Breast epithelium (tissue), 4 donors: ENCODE data around the gene ANKRD34C. TPM values are rescaled to one million over a fixed set of nuclear protein-coding genes. Genes with fewer than 3 reads are reported as not detected.

Source experiments
- DNase-seq, 2 donors: peaks; one replicate each; pipeline ENCODE4 v3.0.0-alpha.2; 2019; ENCODE audit warnings: low spot score in 2 of 2
- H3K27ac ChIP-seq, 2 donors: fragments of 200-600 bp; sonication (generic) in 1 of 2; one replicate each; pipeline ENCODE4 v1.5.1; 2016 to 2019; ENCODE audit warnings: mild to moderate bottlenecking in 1 of 2
- H3K27me3 ChIP-seq, 2 donors: fragments of 200-600 bp; sonication (generic) in 1 of 2; one replicate each; pipeline versions ENCODE4 v1.5.1 to v1.6.0; 2017 to 2019; ENCODE audit warnings: control low read depth in 1 of 2, mild to moderate bottlenecking in 1 of 2
- H3K36me3 ChIP-seq: fragments of 200-600 bp; one replicate; pipeline ENCODE4 v1.5.1; 2019
- H3K4me1 ChIP-seq, 2 donors: fragments of 200-600 bp; sonication (generic); one replicate each; pipeline ENCODE4 v1.5.1; 2016 to 2019; ENCODE audit warnings: control low read depth in 1 of 2
- H3K4me3 ChIP-seq, 3 donors: fragments of 200-600 bp; sonication (generic); 1 replicate in 2 of 3; 2 replicates in 1 of 3; pipeline ENCODE4 v1.5.1; 2016 to 2019; ENCODE audit warnings: mild to moderate bottlenecking in 3 of 3, moderate library complexity in 2 of 3
- H3K9me3 ChIP-seq, 2 donors: fragments of 200-600 bp; sonication (generic) in 1 of 2; one replicate each; pipeline ENCODE4 v1.5.1; 2016 to 2019; ENCODE audit warnings: control low read depth in 1 of 2
- POLR2A ChIP-seq: fragments of 450-650 bp; IDR thresholded peaks from one replicate; pipeline ENCODE4 v1.6.1; 2016; ENCODE audit warnings: antibody characterized with exemption, mild to moderate bottlenecking, moderate library complexity
- POLR2AphosphoS5 ChIP-seq, 3 donors: sonication (generic); formaldehyde crosslinking; IDR thresholded peaks; one replicate each; pipeline ENCODE4 v1.6.1; 2017; ENCODE audit warnings: antibody characterized with exemption in 3 of 3
- intact Hi-C: fragments of 100-400 bp; cut with DNase I; formaldehyde crosslinking; loops from one replicate; pipeline ENCODE4 v1.15.1; 2023; ENCODE audit warnings: low total_unique reads
- total RNA-seq, 3 donors: library from RNA; depleted of rRNA; stranded (reverse); fragments of >200 nt; gene quantifications; one replicate each; pipeline ENCODE4 v1.1.0, GENCODE V29; 2016
- TF ChIP-seq, protein P1 (sequence below), 3 donors: fragments of 450-650 bp; IDR thresholded peaks; one replicate each; pipeline ENCODE4 v1.5.1; 2016 to 2017; ENCODE audit warnings: antibody characterized with exemption in 3 of 3, mild to moderate bottlenecking in 3 of 3, moderate library complexity in 3 of 3

The ANKRD34C gene
- total RNA-seq, 3 donors from 2014 or later = not detected

DNA sequence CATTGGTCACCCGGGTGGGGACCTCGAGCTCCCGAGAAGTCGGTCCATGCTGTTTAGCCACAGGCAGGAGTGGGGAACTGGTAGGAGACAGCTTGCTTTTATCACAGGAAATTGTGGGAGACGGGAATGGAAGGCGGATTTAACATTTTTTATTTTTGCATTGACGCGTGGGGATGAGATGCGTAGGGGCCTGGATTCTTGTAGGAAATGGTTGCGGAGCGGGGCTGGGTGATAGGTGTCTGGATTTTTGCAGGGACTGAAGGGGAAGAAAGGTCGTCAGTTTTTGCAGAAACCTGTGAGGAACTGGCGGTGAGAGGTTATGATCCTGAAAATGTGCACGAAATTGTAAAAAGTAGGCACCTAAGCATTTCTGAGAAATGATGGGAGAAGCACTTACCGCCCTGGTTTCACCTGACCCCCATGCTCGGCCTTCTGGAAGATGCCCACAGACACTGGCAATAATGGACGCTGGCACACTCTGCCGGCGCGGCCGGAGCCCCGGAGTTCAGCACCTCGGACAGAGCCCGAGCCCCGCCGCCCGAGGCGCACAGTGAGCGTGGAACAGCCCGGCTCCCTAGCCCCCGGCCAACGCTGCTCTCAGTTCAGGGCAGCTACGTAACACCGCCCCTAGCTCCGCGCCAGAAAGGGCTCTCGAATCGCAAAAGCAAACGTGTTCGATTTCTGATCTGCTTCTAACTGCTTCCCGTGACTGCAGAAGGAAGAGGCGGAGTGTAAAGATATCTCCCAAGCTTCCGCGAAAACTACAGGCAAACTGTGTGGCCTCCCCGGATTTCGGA is 928 bp downstream of the ANKRD34C start:
- TF ChIP-seq POLR2A (no peak), POLR2AphosphoS5 (IDR thresholded peaks at IDR 0.05) (no peak)
- TF ChIP-seq, protein P1, sequence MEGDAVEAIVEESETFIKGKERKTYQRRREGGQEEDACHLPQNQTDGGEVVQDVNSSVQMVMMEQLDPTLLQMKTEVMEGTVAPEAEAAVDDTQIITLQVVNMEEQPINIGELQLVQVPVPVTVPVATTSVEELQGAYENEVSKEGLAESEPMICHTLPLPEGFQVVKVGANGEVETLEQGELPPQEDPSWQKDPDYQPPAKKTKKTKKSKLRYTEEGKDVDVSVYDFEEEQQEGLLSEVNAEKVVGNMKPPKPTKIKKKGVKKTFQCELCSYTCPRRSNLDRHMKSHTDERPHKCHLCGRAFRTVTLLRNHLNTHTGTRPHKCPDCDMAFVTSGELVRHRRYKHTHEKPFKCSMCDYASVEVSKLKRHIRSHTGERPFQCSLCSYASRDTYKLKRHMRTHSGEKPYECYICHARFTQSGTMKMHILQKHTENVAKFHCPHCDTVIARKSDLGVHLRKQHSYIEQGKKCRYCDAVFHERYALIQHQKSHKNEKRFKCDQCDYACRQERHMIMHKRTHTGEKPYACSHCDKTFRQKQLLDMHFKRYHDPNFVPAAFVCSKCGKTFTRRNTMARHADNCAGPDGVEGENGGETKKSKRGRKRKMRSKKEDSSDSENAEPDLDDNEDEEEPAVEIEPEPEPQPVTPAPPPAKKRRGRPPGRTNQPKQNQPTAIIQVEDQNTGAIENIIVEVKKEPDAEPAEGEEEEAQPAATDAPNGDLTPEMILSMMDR (IDR thresholded peaks at IDR 0.05) = no peak
- Histone ChIP-seq H3K36me3 (no peaks in the 10 kb centered on the region), H3K27ac (no peak overlapping the region), H3K4me3 (no peak overlapping the region), H3K27me3 (peaks cover 0 to 40% of the 10 kb centered on the region in 2 donors), H3K4me1 (no peaks in the 10 kb centered on the region), H3K9me3 (no peaks in the 10 kb centered on the region)
- no peak for DNase-seq
- intact Hi-C loops = no loop called here

DNA sequence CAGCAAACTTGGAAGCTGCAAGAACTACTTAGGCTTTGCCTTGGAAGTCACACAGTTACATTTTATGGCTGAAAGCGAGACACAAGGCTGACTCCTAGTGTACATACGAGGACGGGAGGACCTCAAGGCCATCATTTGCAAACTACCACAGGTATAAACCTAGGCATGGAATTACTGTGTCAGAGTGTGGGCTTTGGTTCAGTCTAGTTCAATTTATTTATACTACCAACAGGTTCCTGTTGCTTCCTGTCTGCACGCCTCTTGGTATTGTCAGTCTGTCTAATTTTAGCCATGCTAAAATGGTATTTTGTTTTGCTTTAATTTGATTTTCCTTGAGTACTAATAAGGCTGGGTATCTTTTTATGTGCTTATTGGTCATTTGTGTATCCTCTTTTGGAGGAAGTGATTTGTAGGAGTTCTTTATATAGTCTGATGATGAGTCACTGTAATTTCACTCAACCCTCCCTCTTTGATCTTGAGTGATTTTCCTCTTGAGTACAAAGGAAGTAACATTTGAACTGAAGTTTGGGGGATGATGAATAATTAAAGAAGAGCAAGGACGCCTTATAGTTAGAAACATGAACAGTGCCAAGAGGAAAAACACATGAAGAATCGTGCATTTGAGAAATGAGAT is 8.2 kb downstream of the ANKRD34C start:
- TF ChIP-seq, protein P1 (IDR thresholded peaks at IDR 0.05) = no peak
- TF ChIP-seq POLR2AphosphoS5 (IDR thresholded peaks at IDR 0.05) = no peak
- TF ChIP-seq POLR2A = no peak
- DNase-seq = no peak
- Histone ChIP-seq H3K4me1 (no peaks in the 10 kb centered on the region), H3K27ac (no peak overlapping the region), H3K27me3 (no peaks in the 10 kb centered on the region), H3K36me3 (no peaks in the 10 kb centered on the region), H3K9me3 (no peaks in the 10 kb centered on the region), H3K4me3 (no peak overlapping the region)
- intact Hi-C loops = no loop called here

DNA sequence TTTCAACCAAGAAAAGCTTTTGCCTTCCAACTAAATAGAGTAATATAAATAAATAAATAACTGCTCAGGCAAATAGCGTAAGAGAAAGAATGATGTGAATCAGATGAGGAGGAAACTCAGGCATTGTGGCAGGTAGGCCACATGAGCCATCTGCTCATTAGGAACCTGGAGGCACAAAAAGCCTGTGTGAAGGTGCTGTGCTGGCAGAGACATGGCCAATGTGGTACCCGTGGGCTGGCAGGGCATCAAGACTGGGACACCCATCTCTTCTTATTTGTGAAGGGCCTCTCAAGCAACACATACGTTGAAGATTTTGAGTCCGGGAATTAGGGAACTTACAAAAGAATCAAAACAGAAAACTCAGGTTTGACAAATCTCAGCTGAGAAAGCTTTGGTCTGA is 9.5 kb downstream of the ANKRD34C start:
- H3K36me3 ChIP-seq = no peaks in the 10 kb centered on the region
- no peaks in the 10 kb centered on the region for H3K27me3 ChIP-seq
- H3K9me3 ChIP-seq = no peaks in the 10 kb centered on the region
- no peak overlapping the region for H3K4me3 ChIP-seq
- H3K27ac ChIP-seq = no peak overlapping the region
- no peak for DNase-seq
- intact Hi-C loops = no loop called here
- no peaks in the 10 kb centered on the region for H3K4me1 ChIP-seq
- TF ChIP-seq POLR2AphosphoS5 (IDR thresholded peaks at IDR 0.05) (no peak), POLR2A (no peak)
- TF ChIP-seq, protein P1 (IDR thresholded peaks at IDR 0.05) = no peak

DNA sequence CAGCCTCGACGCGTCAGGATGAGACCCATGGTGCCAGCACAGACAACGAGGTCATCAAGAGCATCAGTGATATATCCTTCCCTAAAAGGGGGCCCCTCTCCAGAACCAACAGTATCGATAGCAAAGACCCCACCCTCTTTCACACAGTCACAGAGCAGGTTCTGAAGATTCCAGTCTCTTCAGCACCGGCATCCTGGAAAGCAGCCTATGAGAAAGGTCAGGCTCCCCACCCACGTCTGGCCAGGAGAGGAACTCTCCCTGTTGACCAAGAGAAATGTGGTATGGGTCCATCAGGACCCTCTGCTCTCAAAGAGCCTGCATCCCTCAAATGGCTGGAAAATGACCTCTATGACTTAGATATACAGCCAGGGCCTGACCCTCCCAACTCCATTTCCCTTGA is 11.6 kb downstream of the ANKRD34C start:
- TF ChIP-seq, protein P1 (IDR thresholded peaks at IDR 0.05) = no peak
- TF ChIP-seq POLR2AphosphoS5 (IDR thresholded peaks at IDR 0.05) (no peak), POLR2A (no peak)
- no peak for DNase-seq
- Histone ChIP-seq H3K36me3 (no peaks in the 10 kb centered on the region), H3K27ac (no peak overlapping the region), H3K9me3 (no peaks in the 10 kb centered on the region), H3K27me3 (no peaks in the 10 kb centered on the region), H3K4me3 (no peak overlapping the region), H3K4me1 (no peaks in the 10 kb centered on the region)
- intact Hi-C loops = no loop called here

DNA sequence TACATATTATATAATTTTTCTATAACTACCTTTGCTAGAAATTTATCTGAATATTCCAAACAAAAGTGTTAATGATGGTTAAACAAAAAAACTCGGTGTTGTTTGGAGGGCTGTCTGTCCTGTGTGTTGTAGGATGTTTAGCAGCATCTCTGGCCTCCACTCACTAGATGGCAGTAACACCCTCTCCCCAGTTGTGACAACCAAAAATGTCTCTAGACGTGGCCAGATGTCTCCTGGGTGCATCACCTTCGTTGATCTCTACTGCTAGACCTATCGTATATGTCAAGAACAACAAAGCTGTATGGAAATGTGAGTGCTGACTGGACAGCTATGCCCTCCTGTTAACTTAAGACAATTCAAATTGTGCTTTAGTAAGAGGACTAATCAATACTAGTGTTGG is 14.1 kb downstream of the ANKRD34C start:
- H3K36me3 ChIP-seq = no peaks in the 10 kb centered on the region
- H3K9me3 ChIP-seq = no peaks in the 10 kb centered on the region
- no peak overlapping the region for H3K4me3 ChIP-seq
- no peaks in the 10 kb centered on the region for H3K4me1 ChIP-seq
- DNase-seq = no peak
- no peaks in the 10 kb centered on the region for H3K27me3 ChIP-seq
- intact Hi-C loops = no loop called here
- no peak overlapping the region for H3K27ac ChIP-seq
- TF ChIP-seq POLR2A (no peak), POLR2AphosphoS5 (IDR thresholded peaks at IDR 0.05) (no peak)
- TF ChIP-seq, protein P1 (IDR thresholded peaks at IDR 0.05) = no peak
